IMR-90 (cell line): ENCODE data around the gene IL12RB2.

ENCODE experiments used
- CHD1 ChIP-seq: IDR thresholded peaks from 2 replicates; pipeline ENCODE4 v1.6.1; 2012; ENCODE audit warnings: low read depth, low read length, improper control_type of control experiment
- NFE2L2 ChIP-seq: fragments of 150-350 bp; IDR thresholded peaks from 2 replicates; pipeline ENCODE4 v1.6.1; 2016; ENCODE audit warnings: low read depth, mild to moderate bottlenecking, low read length
- TF ChIP-seq, protein P1 (sequence below): conservative IDR thresholded peaks from 2 replicates; pipeline ENCODE4 v1.5.1; 2012; ENCODE audit warnings: mild to moderate bottlenecking, low read depth, low read length, improper control_type of control experiment

DNA sequence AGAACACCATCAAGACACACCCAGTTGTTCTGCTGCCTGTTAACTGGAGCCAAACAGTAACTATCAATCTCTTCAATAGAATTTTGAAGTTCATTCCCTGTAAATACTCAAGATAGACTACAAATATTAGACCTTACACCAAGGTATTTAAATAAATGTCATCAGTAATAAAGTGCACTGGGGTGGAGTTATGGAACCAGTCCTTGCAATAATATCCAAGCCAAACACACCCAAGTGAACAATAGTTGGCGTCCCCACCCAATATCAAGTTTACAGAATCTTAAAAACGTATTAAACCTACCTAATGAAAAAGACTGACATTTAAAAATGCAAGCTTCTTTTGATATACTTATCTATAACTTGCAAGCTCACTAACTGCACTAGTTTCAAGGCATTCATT, 119.8 kb downstream of the IL12RB2 start:
- TF ChIP-seq, protein P1, sequence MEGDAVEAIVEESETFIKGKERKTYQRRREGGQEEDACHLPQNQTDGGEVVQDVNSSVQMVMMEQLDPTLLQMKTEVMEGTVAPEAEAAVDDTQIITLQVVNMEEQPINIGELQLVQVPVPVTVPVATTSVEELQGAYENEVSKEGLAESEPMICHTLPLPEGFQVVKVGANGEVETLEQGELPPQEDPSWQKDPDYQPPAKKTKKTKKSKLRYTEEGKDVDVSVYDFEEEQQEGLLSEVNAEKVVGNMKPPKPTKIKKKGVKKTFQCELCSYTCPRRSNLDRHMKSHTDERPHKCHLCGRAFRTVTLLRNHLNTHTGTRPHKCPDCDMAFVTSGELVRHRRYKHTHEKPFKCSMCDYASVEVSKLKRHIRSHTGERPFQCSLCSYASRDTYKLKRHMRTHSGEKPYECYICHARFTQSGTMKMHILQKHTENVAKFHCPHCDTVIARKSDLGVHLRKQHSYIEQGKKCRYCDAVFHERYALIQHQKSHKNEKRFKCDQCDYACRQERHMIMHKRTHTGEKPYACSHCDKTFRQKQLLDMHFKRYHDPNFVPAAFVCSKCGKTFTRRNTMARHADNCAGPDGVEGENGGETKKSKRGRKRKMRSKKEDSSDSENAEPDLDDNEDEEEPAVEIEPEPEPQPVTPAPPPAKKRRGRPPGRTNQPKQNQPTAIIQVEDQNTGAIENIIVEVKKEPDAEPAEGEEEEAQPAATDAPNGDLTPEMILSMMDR: no peak
- TF ChIP-seq NFE2L2: no peak
- no peak for TF ChIP-seq CHD1
